Measurements from ENCODE around the gene ZSWIM9. TPM values are rescaled to one million over a fixed set of nuclear protein-coding genes. Genes with fewer than 3 reads are reported as not detected.

Gene ZSWIM9
- total RNA-seq, 2 donors from 2014 or later, result 4.4 to 9.3 TPM

- ATAC-seq (ENCODE audit: insufficient number of reproducible peaks, low FRiP score, low read depth) (no peak), DNase-seq (ENCODE audit: low spot score) (no peak)
- TF ChIP-seq CTCF (IDR thresholded peaks at IDR 0.05), result no peak
- H3K36me3 ChIP-seq, result peaks cover 3% of the 10 kb centered on the region
- no peak overlapping the region for H3K4me3 ChIP-seq
- no peaks in the 10 kb centered on the region for H3K27me3 ChIP-seq (replicated peaks; ENCODE audit: insufficient read depth)
- H3K9me3 ChIP-seq, result no peaks in the 10 kb centered on the region
- peaks cover 5 to 16% of the 10 kb centered on the region in 2 donors for H3K4me1 ChIP-seq (ENCODE audit: control insufficient read depth in 1 of 2, low read depth in 2 of 2)
- H3K27ac ChIP-seq, result no peak overlapping the region
These were observed 1.2 kb downstream of the ZSWIM9 start for GRCh38 chr19:48171710-48172109.

- H3K27me3 ChIP-seq (replicated peaks; ENCODE audit: insufficient read depth), result no peaks in the 10 kb centered on the region
- peaks cover 5 to 11% of the 10 kb centered on the region in 2 donors for H3K4me1 ChIP-seq (ENCODE audit: control insufficient read depth in 1 of 2, low read depth in 2 of 2)
- DNase-seq (ENCODE audit: low spot score) (no peak), ATAC-seq (ENCODE audit: insufficient number of reproducible peaks, low FRiP score, low read depth) (no peak)
- no peak overlapping the region for H3K27ac ChIP-seq
- no peaks in the 10 kb centered on the region for H3K9me3 ChIP-seq
- TF ChIP-seq CTCF (IDR thresholded peaks at IDR 0.05), result no peak
- peaks cover 3% of the 10 kb centered on the region for H3K36me3 ChIP-seq
- H3K4me3 ChIP-seq, result no peak overlapping the region
These were observed 4.1 kb downstream of the ZSWIM9 start for GRCh38 chr19:48174445-48175030.

- DNase-seq (ENCODE audit: low spot score) (no peak), ATAC-seq (ENCODE audit: insufficient number of reproducible peaks, low FRiP score, low read depth) (no peak)
- no peak overlapping the region for H3K27ac ChIP-seq
- peaks cover 5 to 11% of the 10 kb centered on the region in 2 donors for H3K4me1 ChIP-seq (ENCODE audit: control insufficient read depth in 1 of 2, low read depth in 2 of 2)
- H3K36me3 ChIP-seq, result peaks cover 3% of the 10 kb centered on the region
- no peaks in the 10 kb centered on the region for H3K9me3 ChIP-seq
- TF ChIP-seq CTCF (IDR thresholded peaks at IDR 0.05), result no peak
- no peak overlapping the region for H3K4me3 ChIP-seq
- no peaks in the 10 kb centered on the region for H3K27me3 ChIP-seq (replicated peaks; ENCODE audit: insufficient read depth)
These were observed 5.1 kb downstream of the ZSWIM9 start for GRCh38 chr19:48175578-48175977.

- Histone ChIP-seq H3K27me3 (replicated peaks; ENCODE audit: insufficient read depth) (no peaks in the 10 kb centered on the region), H3K27ac (no peak overlapping the region), H3K4me1 (ENCODE audit: control insufficient read depth in 1 of 2, low read depth in 2 of 2) (peaks cover 1 to 6% of the 10 kb centered on the region in 2 donors), H3K4me3 (no peak overlapping the region), H3K36me3 (peaks cover 3% of the 10 kb centered on the region), H3K9me3 (peaks cover 4% of the 10 kb centered on the region)
- no peak for DNase-seq (ENCODE audit: low spot score)
- TF ChIP-seq CTCF (IDR thresholded peaks at IDR 0.05), result no peak
- no peak for ATAC-seq (ENCODE audit: insufficient number of reproducible peaks, low FRiP score, low read depth)
These were observed 5.7 kb downstream of the ZSWIM9 start for GRCh38 chr19:48176226-48176625.

- no peak for TF ChIP-seq CTCF (IDR thresholded peaks at IDR 0.05)
- Histone ChIP-seq H3K27me3 (replicated peaks; ENCODE audit: insufficient read depth) (no peaks in the 10 kb centered on the region), H3K4me3 (no peak overlapping the region), H3K4me1 (ENCODE audit: control insufficient read depth in 1 of 2, low read depth in 2 of 2) (no peaks in the 10 kb centered on the region), H3K9me3 (peaks cover 6% of the 10 kb centered on the region), H3K27ac (no peak overlapping the region), H3K36me3 (peaks cover 3% of the 10 kb centered on the region)
- DNase-seq (ENCODE audit: low spot score) (no peak), ATAC-seq (ENCODE audit: insufficient number of reproducible peaks, low FRiP score, low read depth) (no peak)
These were observed 11.0 kb downstream of the ZSWIM9 start for GRCh38 chr19:48181505-48181904.

All from thoracic aorta (tissue), 2 donors.